DMS153 treated with DMSO at 0.1 percent for 48 hours (cell line): ENCODE measurements around the gene RSRC1.
A peak's percentile ranks its signal among the peaks of the same experiment; 100 is the strongest.
"Not testable (repeated sequence)": the region's sequence is repeated elsewhere in the genome, so short reads cannot be mapped to it uniquely, and the experiment has no call there.

Experiments
- DNase-seq: peaks from one replicate; lab custom pipeline; 2025; ENCODE audit not compliant: unreplicated experiment; lab: John Stamatoyannopoulos, UW

RSRC1 gene

DNA sequence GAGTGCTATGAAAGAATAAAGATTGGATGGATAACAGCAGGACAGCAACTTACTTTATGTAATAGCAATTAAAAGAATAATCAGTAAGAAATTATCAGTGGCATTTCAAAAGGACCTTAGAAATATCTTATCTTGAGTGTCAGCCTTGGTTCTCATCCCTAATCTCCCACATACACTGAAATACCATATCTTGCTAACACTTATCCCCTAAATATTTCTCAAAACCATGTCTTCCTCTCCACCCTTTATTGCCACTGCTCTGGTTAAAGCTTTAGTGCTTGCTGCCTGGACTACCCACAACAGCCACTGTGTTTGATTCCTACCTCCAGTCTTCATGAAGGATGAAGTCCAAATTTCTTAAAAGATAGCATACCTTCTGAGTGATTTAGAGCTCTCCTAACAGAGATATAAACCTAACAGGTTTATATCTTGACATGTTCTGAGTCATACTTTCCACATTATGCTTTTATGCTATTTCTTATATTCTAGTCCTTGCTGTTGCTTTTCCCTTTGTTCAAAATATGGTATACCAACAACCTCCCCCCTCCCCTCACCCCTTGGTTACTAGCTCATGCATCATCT, 202.8 kb downstream of the RSRC1 start:
- no peak for DNase-seq

DNA sequence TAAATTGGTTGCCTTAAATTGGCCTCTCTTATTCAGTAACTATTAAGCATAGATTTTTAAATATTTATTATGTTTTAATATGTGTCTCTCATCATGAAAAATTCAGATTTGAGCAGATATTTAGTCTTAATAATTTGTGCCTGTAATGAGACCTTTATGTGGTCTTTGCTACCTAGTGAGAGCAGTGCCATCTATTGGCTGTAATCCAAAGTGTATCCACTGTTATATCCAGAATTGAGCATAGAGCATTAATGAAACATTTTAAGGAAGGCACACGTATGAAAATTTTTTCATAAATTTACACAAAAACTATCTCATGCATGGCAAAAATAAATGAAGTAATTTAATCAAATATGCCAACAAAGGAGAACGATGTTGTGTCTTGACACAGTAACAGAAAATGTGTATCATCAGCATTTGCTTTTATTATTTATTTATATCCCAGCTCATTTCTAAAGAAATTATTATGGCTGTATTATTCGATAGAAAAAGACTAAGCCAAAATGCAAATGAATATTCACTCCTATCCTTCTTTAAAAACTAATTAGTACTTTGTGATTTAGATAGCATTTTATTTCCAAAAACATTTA, 203.5 kb downstream of the RSRC1 start:
- DNase-seq, result peak; percentile 52

- DNase-seq, result no peak
These were observed 204.8 kb downstream of the RSRC1 start for GRCh38 chr3:158314426-158315357.

DNA sequence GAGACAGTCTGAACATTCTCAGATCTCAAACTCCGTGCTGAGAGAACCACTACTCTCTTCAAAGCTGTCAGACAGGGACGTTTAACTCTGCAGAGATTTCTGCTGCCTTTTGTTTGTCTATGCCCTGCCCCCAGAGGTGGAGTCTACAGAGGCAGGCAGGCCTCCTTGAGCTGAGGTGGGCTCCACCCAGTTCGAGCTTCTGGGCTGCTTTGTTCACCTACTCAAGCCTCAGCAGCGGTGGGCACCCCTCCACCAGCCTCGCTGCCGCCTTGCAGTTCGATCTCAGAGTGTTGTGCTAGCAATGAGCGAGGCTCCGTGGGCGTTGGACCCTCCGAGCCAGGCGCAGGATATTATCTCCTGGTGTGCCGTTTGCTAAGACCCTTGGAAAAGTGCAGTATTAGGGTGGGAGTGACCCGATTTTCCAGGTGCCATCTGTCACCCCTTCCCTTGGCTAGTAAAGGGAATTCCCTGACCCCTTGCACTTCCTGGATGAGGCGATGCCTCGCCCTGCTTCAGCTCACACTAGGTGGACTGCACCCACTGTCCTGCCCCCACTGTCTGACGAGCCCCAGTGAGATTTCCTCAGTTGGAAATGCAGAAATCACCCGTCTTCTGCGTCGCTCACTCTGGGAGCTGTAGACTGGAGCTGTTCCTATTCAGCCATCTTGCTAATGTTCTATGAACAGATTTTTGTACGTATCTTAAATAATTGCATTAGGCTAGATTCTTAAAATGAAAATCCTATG, 220.0 kb downstream of the RSRC1 start:
- not testable (repeated sequence) for DNase-seq

DNA sequence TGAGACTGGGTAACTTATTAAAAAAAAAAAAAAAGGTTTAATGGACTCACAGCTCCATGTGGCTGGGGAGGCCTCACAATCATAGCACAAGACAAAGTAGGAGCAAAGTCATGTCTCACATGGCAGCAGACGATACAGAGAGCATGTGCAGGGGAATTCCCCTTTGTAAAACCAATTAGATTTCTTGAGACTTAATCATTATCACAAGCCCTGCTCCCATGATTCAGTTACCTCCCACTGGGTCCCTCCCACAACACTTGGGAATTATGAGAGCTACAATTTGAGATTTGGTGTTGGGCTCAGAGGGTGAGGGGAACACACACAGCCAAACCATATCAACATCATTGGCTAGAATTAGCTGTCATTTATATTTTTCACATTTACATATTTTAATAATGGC, 221.0 kb downstream of the RSRC1 start:
- DNase-seq, result no peak

DNA sequence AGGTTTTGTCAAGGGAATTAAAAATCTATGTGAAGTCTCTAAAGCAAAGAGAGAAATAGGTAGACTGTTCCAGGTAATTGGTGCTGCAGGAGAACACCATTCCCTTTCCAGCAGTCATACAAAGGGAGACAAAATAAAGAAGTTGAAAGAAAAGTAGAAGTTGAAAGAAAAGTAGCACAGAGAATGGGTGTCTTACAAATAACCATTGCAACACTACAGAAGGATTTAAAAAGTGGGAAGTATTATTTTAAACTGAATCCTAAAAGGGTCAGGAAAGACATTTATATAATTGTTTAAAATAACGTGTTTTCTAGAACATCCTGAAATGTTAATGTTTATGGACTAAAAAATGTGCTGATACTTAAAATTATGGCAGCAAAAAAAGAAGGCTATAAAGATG, 223.8 kb downstream of the RSRC1 start:
- no peak for DNase-seq

DNA sequence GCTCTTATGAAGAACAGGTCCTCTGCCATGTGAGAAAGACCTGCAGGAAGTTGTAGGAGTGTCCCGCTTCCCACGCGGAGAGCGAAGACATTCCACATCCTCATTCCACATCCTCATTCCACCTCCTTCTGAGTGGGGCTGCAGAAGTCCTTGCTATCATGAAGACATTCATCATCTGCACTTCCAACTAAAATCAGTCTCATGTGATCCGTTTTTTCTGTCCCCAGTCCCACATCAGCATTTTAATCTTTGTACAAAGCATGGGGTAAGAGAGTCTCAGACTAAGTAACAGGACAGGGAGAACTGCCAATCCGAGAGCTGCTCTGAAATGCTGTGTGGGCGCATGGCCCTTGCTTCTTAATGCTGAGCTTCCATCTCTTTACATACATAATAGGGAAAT, 227.2 kb downstream of the RSRC1 start:
- no peak for DNase-seq

GRCh38 chr3:158339638-158340037, 229.7 kb downstream of the RSRC1 start:
- no peak for DNase-seq

GRCh38 chr3:158340951-158341350, 231.1 kb downstream of the RSRC1 start:
- DNase-seq, result not testable (repeated sequence)

- DNase-seq, result no peak
These were observed 238.1 kb downstream of the RSRC1 start for GRCh38 chr3:158347966-158348365.

GRCh38 chr3:158350971-158351370, 241.1 kb downstream of the RSRC1 start:
- DNase-seq, result no peak

GRCh38 chr3:158352551-158352950, 242.7 kb downstream of the RSRC1 start:
- DNase-seq, result no peak

GRCh38 chr3:158354713-158355112, 244.8 kb downstream of the RSRC1 start:
- DNase-seq, result no peak

GRCh38 chr3:158355623-158356588, 246.0 kb downstream of the RSRC1 start:
- DNase-seq, result no peak

DNA sequence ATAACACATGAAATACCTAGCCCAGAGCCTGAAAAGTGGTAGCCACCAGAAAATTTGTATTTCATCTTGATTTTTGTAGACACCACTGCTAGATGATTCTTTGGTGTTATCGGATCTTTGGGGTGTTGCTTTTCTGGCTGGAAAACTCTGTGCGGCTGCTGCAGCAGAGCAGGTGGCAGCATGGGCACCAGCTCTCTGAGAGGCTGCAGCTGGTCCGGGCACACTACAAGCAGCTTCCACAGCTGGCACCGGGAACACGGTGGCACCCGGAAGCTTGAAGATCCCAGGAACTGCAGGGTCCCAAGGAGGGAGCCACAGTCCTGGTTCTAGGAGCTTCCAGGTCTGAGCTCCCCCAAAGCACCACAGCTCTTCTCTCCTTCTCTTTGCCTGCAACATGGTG, 249.4 kb downstream of the RSRC1 start:
- DNase-seq, result no peak

- no peak for DNase-seq
These were observed 251.0 kb downstream of the RSRC1 start for GRCh38 chr3:158360756-158361448.

DNA sequence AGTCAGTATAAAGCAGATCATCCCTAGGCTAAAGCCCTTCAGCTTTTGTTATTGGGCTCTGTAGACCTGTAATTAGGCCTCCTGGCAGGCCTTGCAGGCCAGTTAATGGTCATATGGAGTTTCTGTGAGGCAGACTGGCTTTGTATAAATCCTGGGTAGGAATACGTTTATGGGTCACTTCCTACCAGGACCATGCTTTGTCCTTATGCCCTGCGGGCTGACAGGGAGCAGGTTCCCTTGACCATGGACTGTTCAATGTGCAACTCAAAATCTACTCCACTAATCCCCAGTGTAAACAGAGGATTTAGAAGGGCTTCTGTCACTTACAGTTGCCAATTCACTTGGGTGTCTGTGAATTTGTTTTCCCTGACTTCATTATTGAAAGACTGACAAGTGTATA, 258.4 kb downstream of the RSRC1 start:
- no peak for DNase-seq

- DNase-seq, result no peak
These were observed 259.4 kb downstream of the RSRC1 start for GRCh38 chr3:158369279-158369678.

DNA sequence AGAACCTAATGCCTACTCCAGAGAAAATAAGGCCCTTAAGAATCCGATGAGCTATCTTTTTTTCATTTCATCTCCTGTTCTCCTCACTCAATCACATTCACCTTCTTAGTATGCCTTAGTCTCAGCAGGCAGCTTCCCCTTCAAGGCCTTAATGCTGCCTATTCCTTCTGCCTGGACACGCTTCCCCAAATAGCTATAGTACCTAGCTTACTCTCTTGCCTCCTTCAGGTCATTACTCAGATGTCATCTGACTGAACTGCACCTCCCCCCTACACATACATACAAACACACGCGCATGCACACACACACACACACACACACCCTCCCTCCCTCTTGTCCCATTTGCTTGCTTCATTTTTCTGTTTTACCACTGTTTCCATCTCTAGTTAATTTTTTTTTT, 269.6 kb downstream of the RSRC1 start:
- no peak for DNase-seq
